Measurements from ENCODE around the gene PEX12. TPM values are rescaled to one million over a fixed set of nuclear protein-coding genes. Genes with fewer than 3 reads are reported as not detected.

The PEX12 gene
- total RNA-seq, result 1 to 10 TPM; 8.7 to 8.9 TPM

GRCh38 chr17:35578197-35578928 is at the start of gene PEX12:
Gene PEX12 (minus strand): TSS chr17:35578571. CDS start chr17:35578021, 550 bp downstream.
- no peaks in the 10 kb centered on the region for H3K9me3 ChIP-seq
- DNase-seq (ENCODE audit: low spot score), result peak; percentile 89
- H3K4me1 ChIP-seq, result peaks cover 0 to 18% of the 10 kb centered on the region in 2 donors
- H3K27ac ChIP-seq, result peak within 1 kb of the TSS; percentile 89 to 95
- H3K36me3 ChIP-seq, result peaks cover 13% of the 10 kb centered on the region
- H3K4me3 ChIP-seq, result peak within 1 kb of the TSS; percentile 61 to 72
- TF ChIP-seq, protein P1, sequence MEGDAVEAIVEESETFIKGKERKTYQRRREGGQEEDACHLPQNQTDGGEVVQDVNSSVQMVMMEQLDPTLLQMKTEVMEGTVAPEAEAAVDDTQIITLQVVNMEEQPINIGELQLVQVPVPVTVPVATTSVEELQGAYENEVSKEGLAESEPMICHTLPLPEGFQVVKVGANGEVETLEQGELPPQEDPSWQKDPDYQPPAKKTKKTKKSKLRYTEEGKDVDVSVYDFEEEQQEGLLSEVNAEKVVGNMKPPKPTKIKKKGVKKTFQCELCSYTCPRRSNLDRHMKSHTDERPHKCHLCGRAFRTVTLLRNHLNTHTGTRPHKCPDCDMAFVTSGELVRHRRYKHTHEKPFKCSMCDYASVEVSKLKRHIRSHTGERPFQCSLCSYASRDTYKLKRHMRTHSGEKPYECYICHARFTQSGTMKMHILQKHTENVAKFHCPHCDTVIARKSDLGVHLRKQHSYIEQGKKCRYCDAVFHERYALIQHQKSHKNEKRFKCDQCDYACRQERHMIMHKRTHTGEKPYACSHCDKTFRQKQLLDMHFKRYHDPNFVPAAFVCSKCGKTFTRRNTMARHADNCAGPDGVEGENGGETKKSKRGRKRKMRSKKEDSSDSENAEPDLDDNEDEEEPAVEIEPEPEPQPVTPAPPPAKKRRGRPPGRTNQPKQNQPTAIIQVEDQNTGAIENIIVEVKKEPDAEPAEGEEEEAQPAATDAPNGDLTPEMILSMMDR (IDR thresholded peaks at IDR 0.05), result no peak
- H3K27me3 ChIP-seq, result no peaks in the 10 kb centered on the region

DNA sequence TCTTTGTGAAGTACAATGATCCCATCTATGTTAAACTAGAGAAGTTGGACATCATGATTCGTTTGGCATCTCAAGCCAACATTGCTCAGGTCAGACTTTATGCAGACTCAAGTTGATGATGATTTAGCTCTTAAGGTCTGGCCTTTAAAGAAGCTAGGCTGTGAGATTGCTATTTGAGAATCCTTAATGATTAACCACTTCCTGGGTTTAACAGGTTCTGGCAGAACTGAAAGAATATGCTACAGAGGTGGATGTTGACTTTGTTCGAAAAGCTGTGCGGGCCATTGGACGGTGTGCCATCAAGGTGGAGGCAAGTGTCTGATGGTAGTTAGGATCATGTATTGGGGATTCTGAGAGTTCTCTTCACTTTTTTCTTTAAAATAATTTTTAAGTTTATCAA is 49.0 kb upstream of the PEX12 start:
- DNase-seq (ENCODE audit: low spot score), result no peak
- Histone ChIP-seq H3K27me3 (no peaks in the 10 kb centered on the region), H3K4me1 (no peaks in the 10 kb centered on the region), H3K4me3 (no peak overlapping the region), H3K27ac (no peak overlapping the region), H3K36me3 (peaks cover 56% of the 10 kb centered on the region), H3K9me3 (no peaks in the 10 kb centered on the region)
- TF ChIP-seq, protein P1 (IDR thresholded peaks at IDR 0.05), result no peak

DNA sequence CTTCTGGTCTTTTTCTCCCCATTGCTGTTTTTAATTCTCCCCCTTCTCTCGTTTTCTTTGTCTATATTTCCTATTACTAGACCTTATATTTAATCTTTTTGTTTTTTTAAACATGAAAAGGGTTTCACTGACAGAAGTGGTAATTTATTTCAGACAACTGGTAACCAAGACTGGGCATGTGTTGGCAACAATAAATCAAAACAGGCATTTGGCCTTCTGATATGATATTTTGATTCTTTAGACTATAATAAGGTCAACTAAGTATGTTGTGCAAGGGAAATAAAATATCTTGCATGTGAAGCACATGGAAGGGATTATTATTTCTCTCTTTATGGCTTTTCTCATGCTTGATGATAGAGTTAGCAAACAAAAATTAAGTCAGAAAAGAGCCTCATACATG is 43.4 kb upstream of the PEX12 start:
- Histone ChIP-seq H3K4me1 (peaks cover 0 to 21% of the 10 kb centered on the region in 2 donors), H3K27ac (no peak overlapping the region), H3K9me3 (no peaks in the 10 kb centered on the region), H3K36me3 (peaks cover 30% of the 10 kb centered on the region), H3K4me3 (no peak overlapping the region), H3K27me3 (no peaks in the 10 kb centered on the region)
- TF ChIP-seq, protein P1 (IDR thresholded peaks at IDR 0.05), result no peak
- DNase-seq (ENCODE audit: low spot score), result no peak

GRCh38 chr17:35618628-35619027 is 40.3 kb upstream of the PEX12 start:
- Histone ChIP-seq H3K36me3 (peaks cover under 1% of the 10 kb centered on the region), H3K27ac (peak overlapping the region in 1 of 2 donors; percentile 54), H3K27me3 (no peaks in the 10 kb centered on the region), H3K4me3 (no peak overlapping the region), H3K4me1 (peaks cover 0 to 21% of the 10 kb centered on the region in 2 donors), H3K9me3 (no peaks in the 10 kb centered on the region)
- TF ChIP-seq, protein P1 (IDR thresholded peaks at IDR 0.05), result no peak
- DNase-seq (ENCODE audit: low spot score), result no peak

DNA sequence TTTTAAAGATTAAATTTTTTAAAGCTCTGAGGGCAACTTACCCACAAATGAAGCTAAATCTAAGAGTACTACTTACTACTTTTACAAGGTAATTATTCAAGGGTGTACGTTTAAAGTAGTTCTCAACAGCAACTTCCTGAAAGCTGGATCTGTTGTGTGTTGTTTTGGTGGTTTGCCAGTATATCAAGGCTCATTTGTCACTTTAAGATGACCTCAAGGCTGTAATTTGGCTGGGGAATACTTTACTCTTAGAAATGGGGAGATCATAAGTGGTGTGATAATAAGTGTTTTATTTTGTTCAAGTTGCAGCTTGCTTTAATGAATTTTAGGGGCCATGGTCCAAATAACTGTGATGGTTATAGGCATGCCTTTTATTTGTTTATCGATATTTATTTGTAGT is 39.1 kb upstream of the PEX12 start:
- Histone ChIP-seq H3K9me3 (no peaks in the 10 kb centered on the region), H3K4me1 (peaks cover 0 to 21% of the 10 kb centered on the region in 2 donors), H3K27me3 (no peaks in the 10 kb centered on the region), H3K36me3 (no peaks in the 10 kb centered on the region), H3K4me3 (no peak overlapping the region), H3K27ac (peak overlapping the region in 1 of 2 donors; percentile 54)
- TF ChIP-seq, protein P1 (IDR thresholded peaks at IDR 0.05), result no peak
- no peak for DNase-seq (ENCODE audit: low spot score)
